HG02870 (cell line): ENCODE measurements around the gene PIGO.
A peak's percentile ranks its signal among the peaks of the same experiment; 100 is the strongest.

Experiments used
- ATAC-seq: cut with Tn5 transposase; IDR thresholded peaks from one replicate; pipeline ENCODE4 v1.9.1; 2021; ENCODE audit warnings: mild to moderate bottlenecking, moderate library complexity; ENCODE audit not compliant: unreplicated experiment

Gene PIGO

GRCh38 chr9:35107297-35108290 lies 11.2 kb upstream of the PIGO start:
- no peak for ATAC-seq

GRCh38 chr9:35106343-35106730 lies 9.9 kb upstream of the PIGO start:
- no peak for ATAC-seq

- ATAC-seq = no peak
Measured at GRCh38 chr9:35105571-35106342, 9.4 kb upstream of the PIGO start.

GRCh38 chr9:35105126-35105525 lies 8.7 kb upstream of the PIGO start:
- ATAC-seq = no peak

- ATAC-seq = no peak
Measured at GRCh38 chr9:35104586-35104985, 8.2 kb upstream of the PIGO start.

- no peak for ATAC-seq
Measured at GRCh38 chr9:35103660-35104191, 7.3 kb upstream of the PIGO start.

- ATAC-seq = peak; percentile 97
Measured at GRCh38 chr9:35102769-35103659, 6.6 kb upstream of the PIGO start, which contains the start of gene STOML2. Gene STOML2, minus strand, starts transcription at chr9:35103131. Its CDS starts 37 bp downstream, at chr9:35103094.

- ATAC-seq = no peak
Measured at GRCh38 chr9:35102465-35102768, 6.0 kb upstream of the PIGO start.

GRCh38 chr9:35097573-35097972 lies 1.2 kb upstream of the PIGO start:
- ATAC-seq = no peak

GRCh38 chr9:35091536-35091935 lies 4.9 kb downstream of the PIGO start:
- ATAC-seq = no peak

- ATAC-seq = no peak
Measured at GRCh38 chr9:35089434-35089833, 7.0 kb downstream of the PIGO start.

- no peak for ATAC-seq
Measured at GRCh38 chr9:35085078-35085477, 11.3 kb downstream of the PIGO start.

GRCh38 chr9:35079426-35080341 lies 16.7 kb downstream of the PIGO start, which contains the start of gene FANCG:
Gene FANCG, minus strand, starts transcription at chr9:35079942. Its CDS starts 418 bp downstream, at chr9:35079524.
- ATAC-seq = peak; percentile 92

GRCh38 chr9:35079041-35079425 lies 17.4 kb downstream of the PIGO start:
- ATAC-seq = no peak

GRCh38 chr9:35078066-35078465 lies 18.3 kb downstream of the PIGO start:
- no peak for ATAC-seq

GRCh38 chr9:35076848-35077247 lies 19.5 kb downstream of the PIGO start:
- ATAC-seq = no peak

GRCh38 chr9:35075358-35075757 lies 21.0 kb downstream of the PIGO start:
- ATAC-seq = no peak

GRCh38 chr9:35074791-35075190 lies 21.6 kb downstream of the PIGO start:
- ATAC-seq = no peak

GRCh38 chr9:35074141-35074540 lies 22.2 kb downstream of the PIGO start:
- no peak for ATAC-seq

GRCh38 chr9:35073279-35073612 lies 23.1 kb downstream of the PIGO start:
- no peak for ATAC-seq
